Adrenal gland (tissue), 12 donors: ENCODE results near the gene DPP4. TPM values are rescaled to one million over a fixed set of nuclear protein-coding genes. Genes with fewer than 3 reads are reported as not detected.

ENCODE experiments used
- DNase-seq, 7 donors: peaks; one replicate each; pipeline ENCODE4 v3.0.0-alpha.2; 2019 to 2020
- H3K27ac ChIP-seq, 5 donors: fragments of 200-600 bp; sonication (generic) in 4 of 5; 1 replicate in 3 of 5; 2 replicates in 2 of 5; pipeline versions ENCODE4 v1.5.1 to v1.8.0; 2016 to 2020; ENCODE audit warnings: mild to moderate bottlenecking in 1 of 5
- H3K27me3 ChIP-seq: fragments of 200-600 bp; 2 replicates; pipeline ENCODE4 v1.8.0; 2021
- H3K36me3 ChIP-seq, 2 donors: fragments of 200-600 bp; replicated peaks in 1 of 2; 1 replicate in 1 of 2; 2 replicates in 1 of 2; pipeline versions ENCODE4 v1.5.1 to v1.8.0; 2018 to 2022
- H3K4me1 ChIP-seq, 2 donors: fragments of 200-600 bp; replicated peaks in 1 of 2; 1 replicate in 1 of 2; 2 replicates in 1 of 2; pipeline versions ENCODE4 v1.5.1 to v1.8.0; 2018 to 2021
- H3K4me3 ChIP-seq, 4 donors: fragments of 200-600 bp; sonication (generic) in 3 of 4; one replicate each; pipeline ENCODE4 v1.5.1; 2016 to 2018
- H3K9me3 ChIP-seq, 3 donors: fragments of 200-600 bp; sonication (generic) in 1 of 3; replicated peaks in 1 of 3; 1 replicate in 2 of 3; 2 replicates in 1 of 3; pipeline versions ENCODE4 v1.5.1 to v1.8.0; 2016 to 2021
- CTCF ChIP-seq, 6 experiments: fragments of 450-650 bp in 4 of 6; fragments of 200-600 bp in 2 of 6; sonication (generic) in 1 of 6; IDR thresholded peaks; 1 replicate in 5 of 6; 2 replicates in 1 of 6; pipeline versions ENCODE4 v1.5.1 to v1.8.0; 2016 to 2021; ENCODE audit warnings: antibody characterized with exemption in 6 of 6, mild to moderate bottlenecking in 2 of 6, moderate library complexity in 1 of 6
- POLR2A ChIP-seq, 2 donors: fragments of 450-650 bp; IDR thresholded peaks; one replicate each; pipeline ENCODE4 v1.6.1; 2017; ENCODE audit warnings: antibody characterized with exemption in 2 of 2, mild to moderate bottlenecking in 2 of 2, moderate library complexity in 1 of 2
- WGBS, 4 donors: extraction: QIAGEN DNeasy Blood & Tissue Kit in 2 of 4; methylation state at CpG; one replicate each; pipeline versions ENCODE4 v1.1.5 to v1.1.7; 2013 to 2017; 5-methylcytosine and 5-hydroxymethylcytosine counted together
- intact Hi-C, 2 donors: fragments of 100-400 bp; cut with DNase I; formaldehyde crosslinking; loops; one replicate each; pipeline versions ENCODE4 v1.14.1 to v1.15.0; 2022 to 2023
- polyA plus RNA-seq, 3 donors: library from polyadenylated mRNA; stranded (reverse); fragments of 200-250 nt in 2 of 3; fragments of 350-450 nt in 1 of 3; fragmentation: Illumina TruSeq in 1 of 3; extraction: RNeasy Lipid Tissue Mini Kit (QIAGEN cat#74804) in 1 of 3; gene quantifications; one replicate each; pipeline ENCODE4 v1.2.3, GENCODE V29; 2013 to 2014
- total RNA-seq, 9 donors: library from RNA; depleted of rRNA in 4 of 9; stranded (reverse); fragments of >200 nt in 4 of 9; fragments of 120-200 nt in 1 of 9; fragmentation: NEBNext Ultra II Directional in 1 of 9; extraction: Animal tissue kit (Norgen Biotek cat#: 25700) in 1 of 9; gene quantifications; one replicate each; pipeline versions ENCODE4 v1.1.0 to v1.2.4, GENCODE V29; 2013 to 2023
- donor health status: healthy with polysubstance abuse.
- donor health status: Bipolar disorder and iron deficiency.
- donor health status: DM: yes; HTN: yes; CAD: no.
- donor health status: DM: no; HTN: no; CAD: no.
- donor health status: DM: no; HTN: no; CAD: no.
- donor health status: DM: yes; HTN: yes; CAD: no.

DPP4 gene
- total and polyA plus RNA-seq, 12 donors, result 0.72 to 49.2 (median 7.8) TPM

GRCh38 chr2:162037028-162037795, 36.8 kb downstream of the DPP4 start:
- Histone ChIP-seq H3K4me3 (no peak overlapping the region), H3K4me1 (no peaks in the 10 kb centered on the region), H3K27me3 (peaks cover 4% of the 10 kb centered on the region), H3K27ac (no peak overlapping the region), H3K36me3 (no peaks in the 10 kb centered on the region), H3K9me3 (no peaks in the 10 kb centered on the region)
- no peak for TF ChIP-seq POLR2A (IDR thresholded peaks at IDR 0.05)
- TF ChIP-seq CTCF (IDR thresholded peaks at IDR 0.05), result no peak
- intact Hi-C loops, result no loop called here
- whole genome bisulfite sequencing, 4 donors, result 54 to 64% (median 58%) methylated on average over 3 of the region's 3 CpGs
- DNase-seq, result no peak

- Histone ChIP-seq H3K27me3 (peaks cover 4% of the 10 kb centered on the region), H3K27ac (no peak overlapping the region), H3K4me1 (no peaks in the 10 kb centered on the region), H3K4me3 (no peak overlapping the region), H3K36me3 (no peaks in the 10 kb centered on the region), H3K9me3 (no peaks in the 10 kb centered on the region)
- 89 to 97% (median 94%) methylated on average over 3 of the region's 3 CpGs for WGBS, 4 donors
- TF ChIP-seq POLR2A (IDR thresholded peaks at IDR 0.05) (no peak), CTCF (IDR thresholded peaks at IDR 0.05) (no peak)
- no peak for DNase-seq
- intact Hi-C loops, result no loop called here
Observed at GRCh38 chr2:162035981-162036380, 38.0 kb downstream of the DPP4 start.

- no peaks in the 10 kb centered on the region for H3K36me3 ChIP-seq
- no peaks in the 10 kb centered on the region for H3K9me3 ChIP-seq
- TF ChIP-seq POLR2A (IDR thresholded peaks at IDR 0.05) (no peak), CTCF (IDR thresholded peaks at IDR 0.05) (no peak)
- intact Hi-C loops, result no loop called here
- no peak overlapping the region for H3K27ac ChIP-seq
- no peak overlapping the region for H3K4me3 ChIP-seq
- no peaks in the 10 kb centered on the region for H3K4me1 ChIP-seq
- no peak for DNase-seq
- WGBS, 4 donors, result 89 to 94% (median 93%) methylated on average over 9 of the region's 9 CpGs
- H3K27me3 ChIP-seq, result no peaks in the 10 kb centered on the region
Observed at GRCh38 chr2:162030363-162031190, 43.4 kb downstream of the DPP4 start.

GRCh38 chr2:162029287-162029901, 44.6 kb downstream of the DPP4 start:
- no peaks in the 10 kb centered on the region for H3K36me3 ChIP-seq
- peak; percentile 66 to 84 (median 78) for DNase-seq
- intact Hi-C loops, result no loop called here
- H3K4me3 ChIP-seq, result no peak overlapping the region
- no peaks in the 10 kb centered on the region for H3K9me3 ChIP-seq
- H3K4me1 ChIP-seq, result no peaks in the 10 kb centered on the region
- H3K27me3 ChIP-seq, result no peaks in the 10 kb centered on the region
- TF ChIP-seq CTCF (IDR thresholded peaks at IDR 0.05) (no peak), POLR2A (IDR thresholded peaks at IDR 0.05) (no peak)
- H3K27ac ChIP-seq, result no peak overlapping the region
- 43 to 66% (median 53%) methylated on average over 9 of the region's 9 CpGs for WGBS, 4 donors
